GM19239 (cell line): ENCODE data around the gene ATP13A2.
A peak's percentile ranks its signal among the peaks of the same experiment; 100 is the strongest.

Experiments used
- DNase-seq: peaks from one replicate; pipeline ENCODE4 v3.0.0; 2011; ENCODE audit warnings: low spot score; ENCODE audit not compliant: insufficient read length
- FAIRE-seq: peaks from 2 replicates; lab custom pipeline; 2011; peaks lifted over from hg19 to GRCh38; lab: Jason Lieb, UNC

Gene ATP13A2

GRCh38 chr1:17011439-17012307 lies at the start of gene ATP13A2:
ATP13A2 (minus strand) TSS chr1:17011928; CDS start chr1:17011738, 190 bp downstream.
- DNase-seq (peak; percentile 88), FAIRE-seq (peak; percentile 91)

DNA sequence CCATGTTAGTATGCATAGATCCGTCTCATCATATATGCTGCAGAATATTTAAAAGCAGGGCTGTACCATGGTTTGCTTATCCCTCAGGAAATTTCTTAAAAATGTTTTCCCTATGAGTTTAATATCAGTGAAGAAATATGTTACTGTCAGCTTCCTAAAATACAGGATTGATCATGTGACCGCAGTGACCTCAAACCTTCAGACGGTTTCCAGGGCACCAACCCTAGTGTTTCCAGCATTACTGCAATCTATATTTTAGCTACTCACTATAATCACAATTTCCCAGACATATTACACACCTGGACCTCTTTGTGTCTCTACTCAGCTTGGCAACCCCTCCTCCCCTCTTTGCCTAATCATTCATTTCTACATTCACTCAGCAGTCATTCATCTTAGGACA lies 49.8 kb upstream of the ATP13A2 start:
- no peak for FAIRE-seq

GRCh38 chr1:17060306-17060749 lies 48.6 kb upstream of the ATP13A2 start:
- DNase-seq (no peak), FAIRE-seq (no peak)

More for the DNA sequence above, 49.8 kb upstream of the ATP13A2 start:
- no peak for DNase-seq

- FAIRE-seq (peak; percentile 77), DNase-seq (peak; percentile 20)
Observed at GRCh38 chr1:17059391-17060305, 47.9 kb upstream of the ATP13A2 start.

DNA sequence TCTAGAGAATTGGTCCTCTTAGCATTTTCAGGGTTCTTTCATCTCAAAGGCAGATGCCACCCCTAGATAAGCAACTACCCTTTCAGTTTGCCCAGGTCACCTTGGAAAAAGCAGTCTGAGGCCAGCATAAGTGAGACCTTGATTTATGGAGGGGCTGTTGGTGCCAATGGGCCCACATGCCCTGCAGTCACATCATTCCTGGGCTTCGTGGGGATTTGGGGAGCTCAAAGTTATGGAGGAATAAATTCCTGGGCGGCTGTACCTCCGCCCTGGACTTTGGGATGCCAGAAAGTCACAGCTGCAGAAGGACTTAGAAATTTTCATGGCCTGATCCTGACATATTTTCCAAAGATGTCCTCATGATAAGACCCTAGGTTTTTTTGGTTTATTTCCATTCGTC lies 44.8 kb upstream of the ATP13A2 start:
- DNase-seq, result no peak
- FAIRE-seq, result no peak

- DNase-seq (no peak), FAIRE-seq (no peak)
Observed at GRCh38 chr1:17055801-17056200, 44.1 kb upstream of the ATP13A2 start.

- peak; percentile 94 for DNase-seq
- FAIRE-seq, result peak; percentile 96
Observed at GRCh38 chr1:17053685-17054410, 42.1 kb upstream of the ATP13A2 start, which contains the start of gene SDHB. SDHB (minus strand) TSS chr1:17054032; CDS start chr1:17054019, 13 bp downstream.

DNA sequence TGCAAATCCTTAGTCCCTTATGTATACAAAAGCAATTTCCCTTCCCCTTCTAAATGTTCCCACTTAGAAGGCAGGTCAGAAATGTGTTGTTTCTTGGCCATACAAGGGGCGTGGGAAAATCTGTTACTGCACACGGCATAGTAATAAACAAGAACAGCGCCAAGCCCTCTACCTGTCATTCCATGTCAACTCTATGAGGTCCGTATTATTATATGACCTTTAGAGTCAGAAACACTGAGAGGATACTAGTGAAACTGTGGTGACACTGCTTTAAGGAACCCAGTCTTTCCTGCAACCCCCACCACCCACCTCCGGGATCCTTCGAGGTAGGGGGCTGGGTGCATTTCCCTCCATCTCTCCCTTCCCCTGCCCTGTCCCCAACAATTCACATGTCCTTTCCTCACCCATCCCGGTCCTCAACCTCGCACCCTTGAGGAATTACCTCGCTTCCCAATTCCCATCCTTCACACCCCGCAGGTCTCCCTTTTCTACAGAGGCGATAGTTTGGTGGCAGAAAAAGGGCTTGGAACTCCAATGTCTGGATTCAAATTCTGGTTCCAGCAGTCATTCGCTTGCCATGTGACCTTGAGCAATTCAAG lies 41.5 kb upstream of the ATP13A2 start:
- no peak for DNase-seq
- no peak for FAIRE-seq

DNA sequence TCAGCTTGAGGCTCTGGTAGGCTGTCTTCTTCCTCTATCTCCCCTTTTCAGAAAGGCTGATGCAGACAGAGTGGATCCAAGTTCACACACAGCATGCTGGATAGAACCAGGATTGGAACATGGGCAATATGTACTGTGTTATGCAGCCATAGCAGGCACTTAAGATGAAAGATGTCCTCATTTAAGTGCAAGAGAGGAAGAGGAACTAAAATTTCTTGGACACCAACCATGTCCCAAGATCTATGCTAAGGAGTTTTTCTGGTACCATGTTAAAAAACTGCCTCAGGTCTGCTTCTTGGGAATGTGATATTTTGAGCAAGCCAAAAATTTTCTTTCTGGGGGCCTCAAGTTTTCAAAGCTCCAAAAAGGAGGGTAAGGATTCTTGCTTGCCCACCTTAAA lies 40.9 kb upstream of the ATP13A2 start:
- DNase-seq, result no peak
- no peak for FAIRE-seq

GRCh38 chr1:17052038-17052437 lies 40.3 kb upstream of the ATP13A2 start:
- no peak for FAIRE-seq

GRCh38 chr1:17047924-17048323 lies 36.2 kb upstream of the ATP13A2 start:
- no peak for DNase-seq
- FAIRE-seq, result no peak

More at GRCh38 chr1:17052038-17052437, 40.3 kb upstream of the ATP13A2 start:
- no peak for DNase-seq

DNA sequence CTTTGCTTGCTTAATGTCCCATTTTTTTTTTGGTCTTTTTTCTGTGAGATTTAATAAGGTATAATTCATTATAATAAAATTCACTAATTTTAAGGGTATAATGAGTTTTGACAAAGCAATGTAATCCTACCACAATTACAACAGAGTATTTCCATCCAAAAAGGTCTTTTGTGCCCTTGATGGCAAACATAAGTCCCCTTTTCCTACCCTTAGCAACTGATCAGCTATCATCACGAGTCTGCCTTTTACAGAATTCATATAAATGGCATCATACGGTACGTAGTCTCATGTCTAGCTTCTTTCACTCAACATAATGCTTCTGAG lies 34.6 kb upstream of the ATP13A2 start:
- DNase-seq (no peak), FAIRE-seq (no peak)

DNA sequence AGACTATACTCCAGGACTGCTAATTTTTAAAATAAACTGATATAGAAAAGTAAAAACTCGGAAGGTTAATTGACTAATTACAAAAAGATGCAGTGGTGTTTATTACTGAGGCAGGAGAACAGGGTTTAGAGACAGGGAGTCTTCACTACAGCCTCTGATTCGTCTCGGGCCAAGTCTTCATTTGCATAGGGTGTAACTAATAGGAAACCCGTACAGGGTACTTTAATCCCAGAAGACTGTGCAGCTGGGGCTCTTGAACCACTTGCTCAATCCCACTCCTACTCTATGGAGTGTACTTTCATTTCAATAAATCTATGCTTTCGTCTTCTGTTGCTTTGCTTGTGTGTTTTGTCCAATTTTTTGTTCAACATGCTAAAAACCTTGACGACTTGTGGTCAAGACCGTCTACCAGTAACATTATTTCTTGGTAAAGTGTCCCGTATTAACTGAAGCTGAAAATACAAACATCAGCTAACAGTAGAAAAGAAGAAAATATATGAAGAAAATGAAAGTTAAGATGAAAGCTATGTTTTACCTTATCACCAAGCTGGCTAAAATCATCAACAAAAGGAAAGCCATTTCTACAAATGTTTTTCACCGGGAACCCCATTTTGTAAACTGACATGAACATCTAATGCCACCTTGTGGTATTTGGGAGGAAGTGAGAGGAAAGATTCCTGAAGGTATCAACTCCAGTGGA lies 34.1 kb upstream of the ATP13A2 start:
- FAIRE-seq (peak; percentile 70), DNase-seq (no peak)

- DNase-seq (no peak), FAIRE-seq (no peak)
Observed at GRCh38 chr1:17045150-17045549, 33.4 kb upstream of the ATP13A2 start.

DNA sequence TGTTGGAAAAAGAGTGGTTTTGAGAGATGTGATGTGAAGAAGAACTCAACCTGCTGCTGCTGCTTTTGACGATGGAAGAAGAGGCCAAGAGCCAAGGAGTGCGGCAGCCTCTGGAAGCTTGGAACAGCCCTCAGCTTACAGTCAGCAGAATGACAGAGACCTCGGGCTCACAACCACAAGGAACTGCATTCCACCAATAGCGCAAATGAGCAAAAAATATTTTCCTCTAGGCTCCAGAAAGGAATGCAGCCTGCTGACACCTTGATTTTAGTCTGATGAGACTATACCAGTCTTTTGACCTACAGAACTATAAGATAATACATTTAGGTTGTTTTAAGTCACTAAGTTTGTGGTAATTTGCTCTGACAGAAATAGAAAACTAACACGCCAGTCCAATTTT lies 31.9 kb upstream of the ATP13A2 start:
- no peak for FAIRE-seq

DNA sequence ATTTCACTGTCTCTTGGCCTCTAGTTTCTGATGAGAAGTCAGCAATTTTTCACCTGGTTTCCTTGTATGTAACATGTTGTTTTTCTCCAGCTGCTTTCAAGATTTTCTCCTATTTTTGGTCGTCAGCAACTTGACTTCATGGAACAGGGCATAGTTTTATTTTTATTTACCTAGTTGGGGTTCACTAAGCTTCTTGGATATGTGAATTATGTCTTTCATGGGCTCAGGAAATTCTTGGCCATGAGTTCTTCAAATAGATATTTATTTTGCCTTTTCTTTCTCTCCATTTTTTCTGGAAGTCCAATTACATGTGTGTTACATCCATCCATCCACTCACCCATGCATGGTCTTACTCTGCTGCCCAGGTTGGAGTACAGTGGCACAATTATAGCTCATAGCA lies 28.4 kb upstream of the ATP13A2 start:
- FAIRE-seq, result no peak

More for the DNA sequence above, 31.9 kb upstream of the ATP13A2 start:
- no peak for DNase-seq

GRCh38 chr1:17039522-17039921 lies 27.8 kb upstream of the ATP13A2 start:
- DNase-seq (no peak), FAIRE-seq (no peak)

More for the DNA sequence above, 28.4 kb upstream of the ATP13A2 start:
- DNase-seq, result no peak

DNA sequence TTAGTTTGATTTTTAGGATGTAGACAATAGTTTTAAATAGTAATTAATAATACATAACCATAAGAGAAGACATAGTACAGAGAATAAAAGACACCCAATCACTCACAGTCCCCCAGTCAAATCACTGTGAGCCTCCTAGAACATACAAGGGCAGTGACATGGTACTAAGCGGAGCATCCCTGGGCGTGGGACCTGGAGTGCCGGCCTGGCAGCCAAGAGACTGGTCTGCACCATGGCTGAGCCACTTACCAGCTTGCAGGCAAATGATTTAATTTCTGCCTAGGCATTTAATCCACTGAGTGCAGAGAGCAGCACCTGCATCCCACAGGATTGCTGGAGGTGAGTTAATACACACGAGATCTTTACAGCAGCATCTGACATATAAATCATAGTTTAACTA lies 21.8 kb upstream of the ATP13A2 start:
- FAIRE-seq (no peak), DNase-seq (no peak)

GRCh38 chr1:17032741-17033140 lies 21.0 kb upstream of the ATP13A2 start:
- DNase-seq, result no peak
- FAIRE-seq, result no peak
